H1 (cell line): Measurements from ENCODE around the gene KREMEN1. TPM values are rescaled to one million over a fixed set of nuclear protein-coding genes. Genes with fewer than 3 reads are reported as not detected.

Source experiments
- CTCF ChIA-PET: fragments of 300-600 bp; sonication (Branson Sonifier 250); formaldehyde crosslinking; loops from one replicate; lab custom pipeline; 2021; ENCODE audit not compliant: partially characterized antibody; lab: Charles Lee
- POLR2A ChIA-PET: fragments of 300-600 bp; sonication (Branson Sonifier 250); formaldehyde crosslinking; loops from one replicate; lab custom pipeline; 2021; ENCODE audit warnings: inconsistent platforms; ENCODE audit not compliant: partially characterized antibody; lab: Charles Lee
- DNase-seq, 2 experiments: peaks; one replicate each; pipeline versions ENCODE4 v3.0.0 to v3.0.0-alpha.2; 2010 to 2022; ENCODE audit warnings: low spot score in 2 of 2, low read depth in 1 of 2, mixed read lengths in 1 of 2
- FAIRE-seq: peaks from 2 replicates; lab custom pipeline; 2011; peaks lifted over from hg19 to GRCh38; lab: Jason Lieb, UNC
- H2AFZ ChIP-seq: 2 replicates; pipeline ENCODE4 v1.8.1; 2012; ENCODE audit warnings: low read length, inconsistent platforms
- H2AK5ac ChIP-seq: 2 replicates; pipeline ENCODE4 v1.6.1; 2013; ENCODE audit warnings: low read depth, low read length
- H2BK120ac ChIP-seq: replicated peaks from 2 replicates; pipeline ENCODE3; 2013; ENCODE audit warnings: low read depth, low read length, inconsistent platforms
- H2BK12ac ChIP-seq: 2 replicates; pipeline ENCODE4 v1.6.1; 2013; ENCODE audit warnings: low read depth, low read length
- H2BK15ac ChIP-seq: 2 replicates; pipeline ENCODE4 v1.6.1; 2013; ENCODE audit warnings: low read length
- H2BK20ac ChIP-seq: 2 replicates; pipeline ENCODE4 v1.6.1; 2013; ENCODE audit warnings: low read length
- H2BK5ac ChIP-seq: 2 replicates; pipeline ENCODE4 v1.6.1; 2013; ENCODE audit warnings: low read depth, low read length
- H3K14ac ChIP-seq: 2 replicates; pipeline ENCODE4 v1.6.1; 2013; ENCODE audit warnings: inconsistent platforms; ENCODE audit not compliant: insufficient read length
- H3K18ac ChIP-seq: 2 replicates; pipeline ENCODE4 v1.6.1; 2013; ENCODE audit warnings: low read length; ENCODE audit errors: extremely low read depth
- H3K23ac ChIP-seq: 2 replicates; pipeline ENCODE4 v1.6.1; 2013; ENCODE audit warnings: inconsistent platforms; ENCODE audit not compliant: insufficient read length
- H3K23me2 ChIP-seq: 2 replicates; pipeline ENCODE4 v1.6.1; 2013; ENCODE audit warnings: low read depth, low read length
- H3K27ac ChIP-seq: 2 replicates; pipeline ENCODE4 v1.6.1; 2011; ENCODE audit warnings: low read depth, low read length, inconsistent platforms
- H3K27me3 ChIP-seq, 4 experiments: replicated peaks in 1 of 4; 1 replicate in 1 of 4; 2 replicates in 3 of 4; pipeline versions ENCODE4 v1.6.1 to v1.8.1; 2011 to 2013; ENCODE audit warnings: low read length in 3 of 4, mild to moderate bottlenecking in 3 of 4, inconsistent platforms in 2 of 4, mixed read lengths in 2 of 4, moderate library complexity in 1 of 4; ENCODE audit not compliant: control insufficient read depth in 3 of 4, insufficient read depth in 3 of 4; ENCODE audit errors: extremely low read depth in 1 of 4
- H3K36me3 ChIP-seq, 4 experiments: 2 replicates each; pipeline versions ENCODE4 v1.6.1 to v1.8.1; 2011 to 2013; ENCODE audit warnings: mild to moderate bottlenecking in 4 of 4, low read length in 3 of 4, moderate library complexity in 2 of 4, control low read depth in 1 of 4, inconsistent platforms in 1 of 4; ENCODE audit not compliant: insufficient read depth in 4 of 4, control insufficient read depth in 2 of 4
- H3K4ac ChIP-seq: replicated peaks from 2 replicates; pipeline ENCODE3; 2013; ENCODE audit warnings: low read length, low read depth, mixed read lengths, inconsistent platforms; ENCODE audit not compliant: insufficient read length
- H3K4me1 ChIP-seq, 4 experiments: replicated peaks in 1 of 4; 1 replicate in 1 of 4; 2 replicates in 3 of 4; pipeline versions ENCODE4 v1.6.1 to v1.8.1; 2011 to 2013; ENCODE audit warnings: low read length in 3 of 4, inconsistent platforms in 2 of 4, mixed read lengths in 1 of 4; ENCODE audit not compliant: insufficient read depth in 4 of 4, control insufficient read depth in 3 of 4
- H3K4me2 ChIP-seq, 2 experiments: 2 replicates each; pipeline versions ENCODE4 v1.6.1 to v1.8.1; 2011 to 2013; ENCODE audit warnings: low read depth in 2 of 2, low read length in 2 of 2, control low read depth in 1 of 2, inconsistent platforms in 1 of 2, mild to moderate bottlenecking in 1 of 2; ENCODE audit not compliant: insufficient read depth in 1 of 2
- H3K4me3 ChIP-seq, 4 experiments: fragments of 200-600, 300-600 bp in 1 of 4; sonication (generic), shearing (Covaris generic), sonication (Bioruptor Twin) in 1 of 4; 2 replicates each; pipeline versions ENCODE4 v1.5.1 to v1.8.1; 2011 to 2016; ENCODE audit warnings: low read length in 4 of 4, low read depth in 3 of 4, control low read depth in 2 of 4, inconsistent platforms in 2 of 4, mild to moderate bottlenecking in 2 of 4, mixed read lengths in 1 of 4, moderate library complexity in 1 of 4; ENCODE audit not compliant: insufficient read depth in 2 of 4; ENCODE audit errors: extremely low read depth in 1 of 4
- H3K56ac ChIP-seq: replicated peaks from 2 replicates; pipeline ENCODE3; 2013; ENCODE audit warnings: low read depth, mild to moderate bottlenecking, mixed read lengths, low read length, inconsistent platforms; ENCODE audit not compliant: insufficient read length
- H3K79me1 ChIP-seq: 2 replicates; pipeline ENCODE4 v1.6.1; 2013; ENCODE audit warnings: low read depth, low read length, control low read depth
- H3K79me2 ChIP-seq, 2 experiments: 2 replicates each; pipeline versions ENCODE4 v1.6.1 to v1.8.1; 2012 to 2013; ENCODE audit warnings: low read length in 2 of 2, mild to moderate bottlenecking in 2 of 2, inconsistent platforms in 1 of 2; ENCODE audit not compliant: insufficient read depth in 2 of 2, control insufficient read depth in 1 of 2
- H3K9ac ChIP-seq, 4 experiments: replicated peaks in 1 of 4; 1 replicate in 1 of 4; 2 replicates in 3 of 4; pipeline versions ENCODE4 v1.6.1 to v1.8.1; 2011 to 2013; ENCODE audit warnings: low read depth in 3 of 4, low read length in 3 of 4, control low read depth in 2 of 4, mild to moderate bottlenecking in 2 of 4, moderate library complexity in 2 of 4, inconsistent platforms in 1 of 4; ENCODE audit errors: extremely low read depth in 1 of 4
- H3K9me3 ChIP-seq, 2 experiments: 2 replicates each; pipeline versions ENCODE4 v1.6.1 to v1.8.1; 2012 to 2013; ENCODE audit warnings: mild to moderate bottlenecking in 2 of 2, moderate library complexity in 2 of 2, control low read depth in 1 of 2, inconsistent platforms in 1 of 2, low read depth in 1 of 2, low read length in 1 of 2, mixed read lengths in 1 of 2; ENCODE audit not compliant: insufficient read depth in 2 of 2
- H4K20me1 ChIP-seq, 2 experiments: replicated peaks in 1 of 2; 2 replicates each; pipeline versions ENCODE3 to v1.8.1; 2011 to 2013; ENCODE audit warnings: inconsistent platforms in 2 of 2, low read length in 2 of 2, mild to moderate bottlenecking in 1 of 2; ENCODE audit not compliant: insufficient read depth in 2 of 2, control insufficient read depth in 1 of 2
- H4K5ac ChIP-seq: 2 replicates; pipeline ENCODE4 v1.6.1; 2013; ENCODE audit warnings: low read length, low read depth, mixed read lengths, inconsistent platforms; ENCODE audit not compliant: insufficient read length
- H4K8ac ChIP-seq: 2 replicates; pipeline ENCODE4 v1.8.0; 2013; ENCODE audit warnings: mild to moderate bottlenecking, moderate library complexity, low read length, inconsistent platforms; ENCODE audit not compliant: insufficient read depth; ENCODE audit errors: extremely low read depth
- H4K91ac ChIP-seq: replicated peaks from 2 replicates; pipeline ENCODE3; 2013; ENCODE audit warnings: low read length, mixed read lengths, inconsistent platforms; ENCODE audit not compliant: insufficient read length
- BCL11A ChIP-seq, 2 experiments: IDR thresholded peaks; one replicate each; pipeline ENCODE4 v1.6.1; 2011; ENCODE audit warnings: low read depth in 2 of 2, low read length in 2 of 2, mild to moderate bottlenecking in 2 of 2
- BRCA1 ChIP-seq: IDR thresholded peaks from 2 replicates; pipeline ENCODE4 v1.6.1; 2012; ENCODE audit warnings: low read depth, low read length, improper control_type of control experiment
- EP300 ChIP-seq, 2 experiments: IDR thresholded peaks; 1 replicate in 1 of 2; 2 replicates in 1 of 2; pipeline ENCODE4 v1.6.1; 2011 to 2012; ENCODE audit warnings: low read depth in 2 of 2, low read length in 2 of 2, mild to moderate bottlenecking in 2 of 2, borderline replicate concordance in 1 of 2, inconsistent platforms in 1 of 2, moderate library complexity in 1 of 2
- GTF2F1 ChIP-seq: IDR thresholded peaks from 2 replicates; pipeline ENCODE4 v1.6.1; 2012; ENCODE audit warnings: low read depth, low read length, improper control_type of control experiment, borderline replicate concordance
- TAF1 ChIP-seq: IDR thresholded peaks from 2 replicates; pipeline ENCODE4 v1.6.1; 2011; ENCODE audit warnings: mild to moderate bottlenecking, low read depth, low read length
- TEAD4 ChIP-seq: IDR thresholded peaks from 2 replicates; pipeline ENCODE4 v1.6.1; 2012; ENCODE audit warnings: low read depth, low read length, inconsistent platforms, mixed read lengths
- WGBS, 2 experiments: shearing (Covaris generic) in 1 of 2; methylation state at CpG; one replicate each; pipeline versions ENCODE4 v1.1.6 to v1.1.7; 2013 to 2015; ENCODE audit warnings: low lambda C conversion rate in 2 of 2, mixed read lengths in 2 of 2, inconsistent platforms in 1 of 2, low coverage in 1 of 2, missing lambda C conversion rate in 1 of 2; ENCODE audit not compliant: insufficient replicate concordance in 2 of 2, insufficient coverage in 1 of 2, insufficient read length in 1 of 2; ENCODE audit errors: extremely low coverage in 1 of 2, missing lambda C conversion rate in 1 of 2; 5-methylcytosine and 5-hydroxymethylcytosine counted together
- polyA plus RNA-seq, 7 experiments: library from polyadenylated mRNA; depleted of rRNA in 3 of 7; stranded (reverse) in 5 of 7; unstranded in 2 of 7; fragments of >200 nt in 5 of 7; fragments of 200-250 nt in 2 of 7; gene quantifications; 1 replicate in 5 of 7; 2 replicates in 1 of 7; 4 replicates in 1 of 7; pipeline versions ENCODE4 v1.2.1 to v1.2.3, GENCODE V29; 2011 to 2013; ENCODE audit warnings: missing spikeins in 2 of 7, mixed read lengths in 2 of 7
- total RNA-seq: library from RNA; stranded (reverse); fragmentation: NEBNext Ultra II Directional; extraction: Animal tissue kit (Norgen Biotek cat#: 25700); gene quantifications from 2 replicates; pipeline ENCODE4 v1.2.1, GENCODE V29; 2021

KREMEN1 gene
- total and polyA plus RNA-seq, 2 of the 8 experiments (the other 6 are each of a cell fraction or from before 2014, with no cell fraction given): 2.1 to 3.2 TPM

DNA sequence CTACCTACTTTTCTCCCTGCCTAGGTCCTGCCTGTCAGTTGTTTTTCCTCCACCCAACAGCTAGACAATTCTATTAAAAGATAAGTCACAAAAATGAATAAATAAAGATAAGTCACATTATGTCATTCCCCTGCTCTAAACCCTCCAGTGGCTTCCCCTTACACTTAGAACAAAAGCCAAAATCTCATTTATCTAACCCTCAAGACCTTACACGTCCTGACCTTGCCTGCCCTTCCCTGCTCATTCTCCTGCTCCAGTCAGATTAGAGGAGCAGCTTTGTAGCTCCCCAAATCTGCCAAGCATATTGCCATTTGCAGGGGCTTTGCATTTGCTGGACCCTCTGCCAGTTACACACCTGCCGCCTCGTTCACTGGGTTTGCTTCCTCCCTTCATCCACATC is 16.7 kb downstream of the KREMEN1 start:
- Histone ChIP-seq H2AK5ac (no peak overlapping the region), H3K4me1 (no peaks in the 10 kb centered on the region), H2BK15ac (no peak overlapping the region), H3K4ac (no peak overlapping the region), H3K36me3 (no peaks in the 10 kb centered on the region), H3K9me3 (no peaks in the 10 kb centered on the region), H4K91ac (no peak overlapping the region), H3K4me2 (no peak overlapping the region), H3K27ac (no peak overlapping the region), H2BK120ac (no peak overlapping the region), H3K4me3 (no peak overlapping the region), H3K79me1 (no peaks in the 10 kb centered on the region), H4K20me1 (peaks cover 0 to 1% of the 10 kb centered on the region in 2 experiments), H3K23ac (no peak overlapping the region), H3K14ac (no peak overlapping the region), H4K5ac (no peak overlapping the region), H3K23me2 (no peaks in the 10 kb centered on the region), H3K79me2 (no peaks in the 10 kb centered on the region), H3K27me3 (no peaks in the 10 kb centered on the region), H4K8ac (no peak overlapping the region), H2AFZ (no peak overlapping the region), H2BK20ac (no peak overlapping the region), H2BK5ac (no peak overlapping the region), H3K56ac (no peak overlapping the region), H2BK12ac (no peak overlapping the region), H3K18ac (no peak overlapping the region), H3K9ac (no peak overlapping the region)
- no peak for TF ChIP-seq GTF2F1
- TF ChIP-seq BRCA1: no peak
- TF ChIP-seq TEAD4: no peak
- TF ChIP-seq BCL11A (IDR thresholded peaks at IDR 0.05; ENCODE audit: low read depth in 2 of 2, low read length in 2 of 2): no peak
- TF ChIP-seq TAF1: no peak
- TF ChIP-seq EP300 (IDR thresholded peaks at IDR 0.05; ENCODE audit: borderline replicate concordance in 1 of 2, low read depth in 2 of 2, low read length in 2 of 2): no peak
- FAIRE-seq (no peak), DNase-seq (no peak)
- POLR2A ChIA-PET: no interaction called here
- CTCF ChIA-PET: interaction anchor here (0.8 to 2.5 kb wide), 7 partner anchors 8 to 156 kb away, joined by 3 to 10 read pairs (median 5); no protein-coding TSS in a partner anchor
- WGBS, 2 experiments: 71% methylated on average over 3 of the region's 3 CpGs; no CpG with 5 or more reads in 1 of the 2 experiments
